Activated CD4-positive, alpha-beta T cell treated with anti-CD3 and anti-CD28 coated beads for 48 hours (primary cell): ENCODE data around the gene MAGEC2.

ENCODE experiments used
- DNase-seq: peaks from one replicate; pipeline ENCODE4 v3.0.0-alpha.2; 2020

Gene MAGEC2

GRCh38 chrX:142204522-142205433, at the start of gene MAGEC2:
MAGEC2 (minus strand) TSS chrX:142205290; CDS start chrX:142203987, 1,303 bp downstream.
- DNase-seq = no peak

- DNase-seq = no peak
These were observed 46.6 kb upstream of the MAGEC2 start for GRCh38 chrX:142251680-142252079.

GRCh38 chrX:142251202-142251601, 46.1 kb upstream of the MAGEC2 start:
- DNase-seq = no peak

GRCh38 chrX:142250502-142250901, 45.4 kb upstream of the MAGEC2 start:
- no peak for DNase-seq

GRCh38 chrX:142249721-142250120, 44.6 kb upstream of the MAGEC2 start:
- no peak for DNase-seq

- no peak for DNase-seq
These were observed 39.5 kb upstream of the MAGEC2 start for GRCh38 chrX:142244568-142244967.

GRCh38 chrX:142238536-142238935, 33.4 kb upstream of the MAGEC2 start:
- no peak for DNase-seq

- DNase-seq = no peak
These were observed 28.3 kb upstream of the MAGEC2 start for GRCh38 chrX:142233400-142233799.

GRCh38 chrX:142214081-142214480, 9.0 kb upstream of the MAGEC2 start:
- no peak for DNase-seq

- DNase-seq = no peak
These were observed 4.0 kb downstream of the MAGEC2 start for GRCh38 chrX:142201113-142201512.

GRCh38 chrX:142186103-142186502, 19.0 kb downstream of the MAGEC2 start:
- DNase-seq = no peak

- no peak for DNase-seq
These were observed 20.1 kb downstream of the MAGEC2 start for GRCh38 chrX:142184756-142185602.

- DNase-seq = no peak
These were observed 48.5 kb downstream of the MAGEC2 start for GRCh38 chrX:142156567-142156966.
